ENCODE data around the gene ZNF644. TPM values are rescaled to one million over a fixed set of nuclear protein-coding genes. Genes with fewer than 3 reads are reported as not detected.
A peak's percentile ranks its signal among the peaks of the same experiment; 100 is the strongest.

The ZNF644 gene
- total RNA-seq, 1 donor from 2014 or later, result 98.4 TPM

DNA sequence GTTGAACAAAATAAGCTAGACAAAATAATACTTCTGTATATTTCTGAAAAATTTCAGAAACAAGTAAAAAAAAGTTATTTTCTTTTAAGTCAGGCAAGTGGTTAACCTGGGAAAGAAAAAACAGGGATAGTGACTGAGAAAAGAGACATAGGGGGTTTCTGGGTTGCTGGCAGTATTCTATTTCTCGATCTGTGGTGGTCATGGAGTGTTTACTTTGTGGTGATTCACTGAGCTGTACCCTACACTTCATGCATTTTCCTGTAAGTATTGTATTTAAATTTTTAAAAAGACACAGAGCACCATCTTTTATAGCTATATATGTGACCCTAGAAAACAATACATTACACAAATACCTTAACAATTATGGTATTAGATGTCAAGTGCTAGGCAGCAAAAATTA lies 58.2 kb downstream of the ZNF644 start:
- Mint-ChIP-seq H3K36me3 (ENCODE audit: low read depth) (peaks cover 28% of the 10 kb centered on the region), H3K4me3 (no peak overlapping the region), H3K9me3 (no peaks in the 10 kb centered on the region), H3K4me1 (peaks cover 34% of the 10 kb centered on the region), H3K27me3 (no peaks in the 10 kb centered on the region), H3K27ac (no peak overlapping the region)
- ATAC-seq (ENCODE audit: low read depth) (no peak), DNase-seq (no peak)
- TF ChIP-seq, protein P1, sequence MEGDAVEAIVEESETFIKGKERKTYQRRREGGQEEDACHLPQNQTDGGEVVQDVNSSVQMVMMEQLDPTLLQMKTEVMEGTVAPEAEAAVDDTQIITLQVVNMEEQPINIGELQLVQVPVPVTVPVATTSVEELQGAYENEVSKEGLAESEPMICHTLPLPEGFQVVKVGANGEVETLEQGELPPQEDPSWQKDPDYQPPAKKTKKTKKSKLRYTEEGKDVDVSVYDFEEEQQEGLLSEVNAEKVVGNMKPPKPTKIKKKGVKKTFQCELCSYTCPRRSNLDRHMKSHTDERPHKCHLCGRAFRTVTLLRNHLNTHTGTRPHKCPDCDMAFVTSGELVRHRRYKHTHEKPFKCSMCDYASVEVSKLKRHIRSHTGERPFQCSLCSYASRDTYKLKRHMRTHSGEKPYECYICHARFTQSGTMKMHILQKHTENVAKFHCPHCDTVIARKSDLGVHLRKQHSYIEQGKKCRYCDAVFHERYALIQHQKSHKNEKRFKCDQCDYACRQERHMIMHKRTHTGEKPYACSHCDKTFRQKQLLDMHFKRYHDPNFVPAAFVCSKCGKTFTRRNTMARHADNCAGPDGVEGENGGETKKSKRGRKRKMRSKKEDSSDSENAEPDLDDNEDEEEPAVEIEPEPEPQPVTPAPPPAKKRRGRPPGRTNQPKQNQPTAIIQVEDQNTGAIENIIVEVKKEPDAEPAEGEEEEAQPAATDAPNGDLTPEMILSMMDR (IDR thresholded peaks at IDR 0.05), result no peak
- CTCF ChIA-PET, result interaction anchor here (1.6 to 2.6 kb wide), 3 partner anchors 202 to 384 kb away, joined by 7 to 10 read pairs (median 8); no protein-coding TSS in a partner anchor
- POLR2A ChIA-PET, result no interaction called here
- intact Hi-C loops (cut with micrococcal nuclease), result loop anchor here (1.0 to 10.0 kb wide), 4 partner anchors 51 to 849 kb away; no protein-coding TSS in a partner anchor

DNA sequence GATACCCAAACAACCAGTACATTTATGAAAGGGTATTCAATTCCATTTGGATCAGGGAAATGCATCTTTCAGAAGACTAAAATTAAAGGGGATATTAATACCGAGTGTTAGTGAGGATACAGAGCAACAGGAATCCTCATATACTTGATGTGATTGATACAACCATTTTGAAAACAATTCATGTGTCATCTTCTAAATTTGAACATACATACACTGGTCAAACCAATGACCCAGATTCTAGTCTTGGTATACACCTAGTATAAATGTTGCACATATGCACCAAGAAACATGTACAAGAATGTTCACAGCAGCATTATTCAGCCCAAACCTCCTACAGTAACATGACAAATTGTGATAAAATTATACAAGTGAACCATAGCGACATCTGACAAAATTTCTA lies 58.6 kb downstream of the ZNF644 start:
- Mint-ChIP-seq H3K36me3 (ENCODE audit: low read depth) (peaks cover 32% of the 10 kb centered on the region), H3K4me3 (no peak overlapping the region), H3K9me3 (no peaks in the 10 kb centered on the region), H3K4me1 (peaks cover 38% of the 10 kb centered on the region), H3K27me3 (no peaks in the 10 kb centered on the region), H3K27ac (no peak overlapping the region)
- POLR2A ChIA-PET, result no interaction called here
- DNase-seq (no peak), ATAC-seq (ENCODE audit: low read depth) (no peak)
- intact Hi-C loops (cut with micrococcal nuclease), result loop anchor here (10.0 kb wide), 2 partner anchors 52 to 848 kb away; no protein-coding TSS in a partner anchor
- CTCF ChIA-PET, result interaction anchor here (1.7 to 2.6 kb wide), 2 partner anchors 202 to 242 kb away, joined by 7 to 8 read pairs; no protein-coding TSS in a partner anchor
- TF ChIP-seq, protein P1 (IDR thresholded peaks at IDR 0.05), result no peak

DNA sequence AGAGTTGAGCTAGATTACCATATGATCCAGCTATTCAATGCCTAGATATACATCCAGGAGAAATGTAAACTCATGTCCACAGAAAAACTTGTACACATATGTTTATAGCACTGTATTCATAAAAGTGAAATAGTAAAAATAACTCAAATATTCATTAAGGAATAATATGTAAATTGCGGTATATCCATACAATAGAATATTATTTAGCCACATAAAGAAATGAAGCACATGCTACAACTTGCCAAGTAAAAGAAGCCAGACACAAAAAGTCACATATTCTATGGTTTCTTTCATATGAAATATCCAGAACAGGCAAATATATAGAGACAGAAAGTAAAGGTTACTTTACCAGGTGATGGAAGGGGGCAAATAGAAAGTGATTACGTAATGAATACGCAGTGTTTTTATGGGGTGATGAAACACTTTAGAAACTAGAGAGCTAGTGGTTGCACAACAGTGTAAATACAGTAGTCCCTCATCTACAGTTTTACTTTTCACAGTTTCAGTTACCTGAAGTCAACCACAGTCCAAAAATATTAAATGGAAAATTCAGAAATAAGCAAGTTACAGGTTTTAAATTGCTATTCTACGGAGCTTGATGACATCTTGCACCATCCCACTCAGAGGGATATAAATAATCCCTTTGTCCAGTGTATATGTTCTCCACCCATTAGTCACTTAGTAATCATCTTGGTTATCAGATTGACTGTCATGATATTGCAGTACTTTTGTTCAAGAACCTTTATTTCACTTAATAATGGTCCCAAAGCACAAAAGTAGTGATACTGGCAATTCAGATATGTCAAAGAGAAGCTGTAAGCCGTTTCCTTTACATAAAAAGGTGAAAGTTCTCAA lies 62.3 kb downstream of the ZNF644 start:
- CTCF ChIA-PET, result interaction anchor here (1.2 kb wide), 1 partner anchor 206 kb away, joined by 3 read pairs; no protein-coding TSS in a partner anchor
- Mint-ChIP-seq H3K4me1 (peaks cover 63% of the 10 kb centered on the region), H3K4me3 (no peak overlapping the region), H3K36me3 (ENCODE audit: low read depth) (peaks cover 48% of the 10 kb centered on the region), H3K27ac (peak overlapping the region; percentile 8), H3K9me3 (no peaks in the 10 kb centered on the region), H3K27me3 (no peaks in the 10 kb centered on the region)
- intact Hi-C loops (cut with micrococcal nuclease), result loop anchor here (10.0 kb wide), 2 partner anchors 55 to 845 kb away; no protein-coding TSS in a partner anchor
- POLR2A ChIA-PET, result no interaction called here
- no peak for ATAC-seq (ENCODE audit: low read depth)
- TF ChIP-seq, protein P1 (IDR thresholded peaks at IDR 0.05), result no peak
- no peak for DNase-seq

DNA sequence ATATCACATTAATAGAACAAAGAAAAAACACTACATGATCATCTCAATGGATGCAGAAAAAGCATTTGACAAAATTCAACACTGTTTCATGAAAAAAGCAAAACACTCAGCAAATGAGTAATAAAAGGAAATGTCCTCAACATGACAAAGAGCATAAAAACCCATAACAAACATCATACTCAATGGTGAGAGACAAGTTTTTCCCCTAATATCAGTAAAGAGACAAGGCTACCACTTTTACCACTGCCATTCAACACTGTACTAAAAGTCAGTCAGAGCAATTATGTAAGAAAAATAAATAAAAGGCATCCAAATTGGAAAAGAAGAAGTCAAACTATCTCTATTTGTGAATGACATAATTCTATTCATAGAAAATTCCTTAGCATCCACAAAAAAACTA lies 64.3 kb downstream of the ZNF644 start:
- TF ChIP-seq, protein P1 (IDR thresholded peaks at IDR 0.05), result no peak
- ATAC-seq (ENCODE audit: low read depth) (no peak), DNase-seq (no peak)
- Mint-ChIP-seq H3K4me3 (no peak overlapping the region), H3K36me3 (ENCODE audit: low read depth) (peaks cover 55% of the 10 kb centered on the region), H3K27ac (no peak overlapping the region), H3K9me3 (no peaks in the 10 kb centered on the region), H3K4me1 (peaks cover 69% of the 10 kb centered on the region), H3K27me3 (no peaks in the 10 kb centered on the region)
- ChIA-PET POLR2A (no interaction called here), CTCF (no interaction called here)
- intact Hi-C loops (cut with micrococcal nuclease), result no loop called here

DNA sequence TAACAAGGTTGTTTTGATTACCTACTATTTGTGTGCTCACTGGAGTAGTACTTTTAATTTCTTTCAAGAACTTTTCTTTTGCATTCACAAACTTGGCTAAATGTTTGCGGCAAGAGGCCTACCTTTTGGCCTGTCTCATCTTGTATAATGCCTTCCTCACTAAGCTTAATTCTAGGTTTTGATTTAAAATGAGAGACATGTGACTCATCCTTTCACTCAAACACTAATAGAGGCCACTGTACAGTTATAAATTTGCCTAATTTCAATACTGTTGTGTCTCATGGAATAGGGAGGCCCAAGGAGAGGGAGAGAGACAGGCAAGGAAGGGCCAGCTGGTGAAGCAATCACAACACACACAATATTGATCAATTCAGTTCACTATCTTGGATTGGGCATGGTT lies 66.1 kb downstream of the ZNF644 start:
- intact Hi-C loops (cut with micrococcal nuclease), result no loop called here
- Mint-ChIP-seq H3K4me3 (no peak overlapping the region), H3K36me3 (ENCODE audit: low read depth) (peaks cover 54% of the 10 kb centered on the region), H3K27ac (no peak overlapping the region), H3K9me3 (no peaks in the 10 kb centered on the region), H3K27me3 (no peaks in the 10 kb centered on the region), H3K4me1 (peaks cover 83% of the 10 kb centered on the region)
- TF ChIP-seq, protein P1 (IDR thresholded peaks at IDR 0.05), result no peak
- no peak for ATAC-seq (ENCODE audit: low read depth)
- no peak for DNase-seq
- ChIA-PET CTCF (interaction anchor here (1.7 kb wide), 1 partner anchor 209 kb away, joined by 3 read pairs; no protein-coding TSS in a partner anchor), POLR2A (no interaction called here)

Measured in activated B cell treated with CpG ODN at 0.5 μM for 24 hours (primary cell).